Measurements from ENCODE around the gene SWAP70. TPM values are rescaled to one million over a fixed set of nuclear protein-coding genes. Genes with fewer than 3 reads are reported as not detected.
A peak's percentile ranks its signal among the peaks of the same experiment; 100 is the strongest.
"Not testable (repeated sequence)": the region's sequence is repeated elsewhere in the genome, so short reads cannot be mapped to it uniquely, and the experiment has no call there.

Gene SWAP70
- total RNA-seq, 1 donor from 2014 or later: 20.4 TPM

GRCh38 chr11:9741260-9741659, 77.4 kb downstream of the SWAP70 start:
- Mint-ChIP-seq H3K9me3 (ENCODE audit: low read depth) (no peaks in the 10 kb centered on the region), H3K4me3 (ENCODE audit: unreplicated experiment) (no peak overlapping the region), H3K4me1 (ENCODE audit: low read depth) (peaks cover 34% of the 10 kb centered on the region), H3K36me3 (ENCODE audit: low read depth) (peaks cover 27% of the 10 kb centered on the region), H3K27me3 (ENCODE audit: low read depth) (no peaks in the 10 kb centered on the region), H3K27ac (ENCODE audit: unreplicated experiment) (no peak overlapping the region)
- TF ChIP-seq CTCF (IDR thresholded peaks at IDR 0.05): no peak
- no peak for DNase-seq (ENCODE audit: low spot score)

GRCh38 chr11:9743512-9743911, 79.6 kb downstream of the SWAP70 start:
- H3K27ac Mint-ChIP-seq (ENCODE audit: unreplicated experiment); H3K9me3 Mint-ChIP-seq (ENCODE audit: low read depth); H3K4me3 Mint-ChIP-seq (ENCODE audit: unreplicated experiment); DNase-seq (ENCODE audit: low spot score); H3K27me3 Mint-ChIP-seq (ENCODE audit: low read depth): not testable (repeated sequence)
- peaks cover 20% of the 10 kb centered on the region for H3K36me3 Mint-ChIP-seq (ENCODE audit: low read depth)
- peaks cover 37% of the 10 kb centered on the region for H3K4me1 Mint-ChIP-seq (ENCODE audit: low read depth)

- Mint-ChIP-seq H3K4me3 (ENCODE audit: unreplicated experiment) (no peak overlapping the region), H3K9me3 (ENCODE audit: low read depth) (no peaks in the 10 kb centered on the region), H3K27ac (ENCODE audit: unreplicated experiment) (peak overlapping the region; percentile 5), H3K27me3 (ENCODE audit: low read depth) (no peaks in the 10 kb centered on the region), H3K4me1 (ENCODE audit: low read depth) (peaks cover 27% of the 10 kb centered on the region), H3K36me3 (ENCODE audit: low read depth) (peaks cover 27% of the 10 kb centered on the region)
- no peak for TF ChIP-seq CTCF (IDR thresholded peaks at IDR 0.05)
- DNase-seq (ENCODE audit: low spot score): no peak
These were observed 81.7 kb downstream of the SWAP70 start for GRCh38 chr11:9745411-9746211.

GRCh38 chr11:9747229-9747628, 83.4 kb downstream of the SWAP70 start:
- H3K9me3 Mint-ChIP-seq (ENCODE audit: low read depth): no peaks in the 10 kb centered on the region
- H3K36me3 Mint-ChIP-seq (ENCODE audit: low read depth): peaks cover 23% of the 10 kb centered on the region

GRCh38 chr11:9747828-9748227, 84.0 kb downstream of the SWAP70 start:
- Mint-ChIP-seq H3K27ac (ENCODE audit: unreplicated experiment) (peak overlapping the region; percentile 66), H3K27me3 (ENCODE audit: low read depth) (no peaks in the 10 kb centered on the region), H3K4me1 (ENCODE audit: low read depth) (peaks cover 29% of the 10 kb centered on the region), H3K9me3 (ENCODE audit: low read depth) (no peaks in the 10 kb centered on the region), H3K36me3 (ENCODE audit: low read depth) (peaks cover 19% of the 10 kb centered on the region), H3K4me3 (ENCODE audit: unreplicated experiment) (no peak overlapping the region)
- no peak for DNase-seq (ENCODE audit: low spot score)
- TF ChIP-seq CTCF (IDR thresholded peaks at IDR 0.05): no peak

More at GRCh38 chr11:9747229-9747628, 83.4 kb downstream of the SWAP70 start:
- Mint-ChIP-seq H3K4me3 (ENCODE audit: unreplicated experiment) (no peak overlapping the region), H3K27ac (ENCODE audit: unreplicated experiment) (no peak overlapping the region), H3K27me3 (ENCODE audit: low read depth) (no peaks in the 10 kb centered on the region), H3K4me1 (ENCODE audit: low read depth) (peaks cover 27% of the 10 kb centered on the region)
- no peak for TF ChIP-seq CTCF (IDR thresholded peaks at IDR 0.05)
- DNase-seq (ENCODE audit: low spot score): no peak

Measured in chondrocyte (in vitro differentiated cells).